Epithelial cell of esophagus (primary cell): Measurements from ENCODE around the gene GABRR1.

Experiments
- DNase-seq: peaks from one replicate; pipeline ENCODE4 v3.0.0; 2010; ENCODE audit warnings: low read depth
- H3K4me3 ChIP-seq: 2 replicates; pipeline ENCODE4 v1.5.1; 2011; ENCODE audit warnings: mild to moderate bottlenecking, low read length, control low read depth
- TF ChIP-seq, protein P1 (sequence below): IDR thresholded peaks from 2 replicates; pipeline ENCODE4 v1.5.1; 2011; ENCODE audit warnings: low read depth, mild to moderate bottlenecking, low read length, control low read depth, inconsistent platforms; ENCODE audit not compliant: insufficient read depth; ENCODE audit errors: missing control alignments

GABRR1 gene

DNA sequence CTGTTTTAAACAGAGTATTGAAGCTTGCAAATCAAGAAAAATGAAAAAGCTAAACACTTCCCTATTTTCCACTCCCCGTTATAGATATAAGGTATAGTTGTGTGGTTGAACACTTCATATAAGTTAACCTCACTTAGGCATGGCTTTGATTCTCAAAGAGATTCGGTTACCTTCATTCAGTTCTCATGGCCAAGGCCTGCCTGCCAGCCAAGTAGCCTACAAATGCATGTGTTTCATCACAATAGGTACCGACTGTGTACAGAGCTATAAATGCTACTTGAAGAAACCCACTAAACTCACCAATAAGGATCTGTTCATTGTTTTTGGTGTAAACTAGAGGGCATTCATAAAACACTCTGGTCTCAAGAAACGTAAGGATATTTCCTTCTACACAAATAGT is 43.5 kb downstream of the GABRR1 start:
- no peak overlapping the region for H3K4me3 ChIP-seq
- TF ChIP-seq, protein P1, sequence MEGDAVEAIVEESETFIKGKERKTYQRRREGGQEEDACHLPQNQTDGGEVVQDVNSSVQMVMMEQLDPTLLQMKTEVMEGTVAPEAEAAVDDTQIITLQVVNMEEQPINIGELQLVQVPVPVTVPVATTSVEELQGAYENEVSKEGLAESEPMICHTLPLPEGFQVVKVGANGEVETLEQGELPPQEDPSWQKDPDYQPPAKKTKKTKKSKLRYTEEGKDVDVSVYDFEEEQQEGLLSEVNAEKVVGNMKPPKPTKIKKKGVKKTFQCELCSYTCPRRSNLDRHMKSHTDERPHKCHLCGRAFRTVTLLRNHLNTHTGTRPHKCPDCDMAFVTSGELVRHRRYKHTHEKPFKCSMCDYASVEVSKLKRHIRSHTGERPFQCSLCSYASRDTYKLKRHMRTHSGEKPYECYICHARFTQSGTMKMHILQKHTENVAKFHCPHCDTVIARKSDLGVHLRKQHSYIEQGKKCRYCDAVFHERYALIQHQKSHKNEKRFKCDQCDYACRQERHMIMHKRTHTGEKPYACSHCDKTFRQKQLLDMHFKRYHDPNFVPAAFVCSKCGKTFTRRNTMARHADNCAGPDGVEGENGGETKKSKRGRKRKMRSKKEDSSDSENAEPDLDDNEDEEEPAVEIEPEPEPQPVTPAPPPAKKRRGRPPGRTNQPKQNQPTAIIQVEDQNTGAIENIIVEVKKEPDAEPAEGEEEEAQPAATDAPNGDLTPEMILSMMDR = no peak
- DNase-seq = no peak

DNA sequence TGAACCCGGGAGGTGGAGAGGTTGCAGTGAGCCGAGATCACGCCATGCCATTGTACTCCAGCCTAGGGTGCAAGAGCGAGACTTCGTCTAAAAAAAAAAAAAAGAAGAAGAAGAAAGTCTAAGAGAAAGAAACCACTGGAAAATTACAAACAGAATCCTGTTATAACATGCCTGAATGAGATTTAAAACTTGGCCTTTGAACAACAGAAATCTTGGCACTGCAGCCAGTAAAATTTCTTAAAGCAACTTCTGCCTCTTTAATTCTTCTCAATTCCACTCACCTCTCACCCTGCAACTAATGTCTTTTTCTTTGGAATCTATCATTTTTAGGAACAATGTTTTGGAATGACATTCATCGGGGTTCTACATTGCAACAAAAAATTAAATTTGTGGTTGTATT is 45.0 kb downstream of the GABRR1 start:
- TF ChIP-seq, protein P1 = no peak
- no peak overlapping the region for H3K4me3 ChIP-seq
- peak; percentile 27 for DNase-seq

DNA sequence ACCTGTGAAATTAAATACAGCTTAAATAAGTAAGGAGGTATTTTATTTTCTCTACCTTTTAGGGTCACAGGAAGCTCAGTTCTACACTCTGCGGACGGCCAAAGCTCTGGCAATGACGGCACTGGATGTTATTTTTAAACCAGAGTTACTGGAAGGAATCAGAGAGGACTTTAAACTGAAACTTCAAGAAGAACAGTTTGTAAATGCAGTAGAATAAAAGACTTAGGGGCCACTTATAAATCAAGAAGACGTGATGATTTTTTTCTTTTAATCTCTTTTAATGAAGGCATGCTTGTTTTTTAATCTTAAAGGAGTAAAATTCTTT is 55.1 kb downstream of the GABRR1 start:
- DNase-seq = no peak
- TF ChIP-seq, protein P1 = no peak
- no peak overlapping the region for H3K4me3 ChIP-seq

DNA sequence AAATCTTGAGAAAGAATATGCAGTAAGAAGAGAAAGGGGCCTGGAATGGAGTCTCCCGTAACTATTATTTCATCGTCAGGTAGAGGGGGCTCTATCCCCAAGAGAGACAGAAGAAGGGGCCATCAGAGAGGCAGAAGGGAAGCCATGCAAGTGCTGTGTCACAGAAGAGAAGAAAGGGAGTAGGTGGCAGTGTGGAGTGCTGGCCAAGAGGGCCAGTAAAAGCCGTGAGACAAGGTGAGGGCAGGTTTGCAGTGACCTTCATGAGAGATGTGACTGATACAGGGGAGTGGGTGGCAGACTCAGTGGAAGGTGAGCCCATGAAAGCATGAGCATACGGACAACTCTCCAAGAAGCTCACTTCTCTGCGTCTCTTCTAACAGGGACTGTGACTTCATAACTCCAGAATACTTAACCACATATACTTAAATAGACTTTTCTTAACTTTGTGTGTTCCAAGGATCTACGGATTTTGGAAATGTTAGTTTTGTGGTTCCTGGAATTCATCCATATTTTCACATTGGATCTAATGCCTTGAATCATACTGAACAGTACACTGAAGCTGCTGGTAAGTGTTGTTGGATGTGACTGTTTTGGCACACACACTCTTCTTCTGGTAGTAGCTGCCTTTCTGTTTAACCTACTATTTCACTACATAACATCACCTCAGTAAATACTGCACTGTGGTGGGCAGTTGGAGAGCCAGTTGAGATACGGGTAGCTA is 55.7 kb downstream of the GABRR1 start:
- no peak for DNase-seq
- TF ChIP-seq, protein P1 = no peak
- no peak overlapping the region for H3K4me3 ChIP-seq

DNA sequence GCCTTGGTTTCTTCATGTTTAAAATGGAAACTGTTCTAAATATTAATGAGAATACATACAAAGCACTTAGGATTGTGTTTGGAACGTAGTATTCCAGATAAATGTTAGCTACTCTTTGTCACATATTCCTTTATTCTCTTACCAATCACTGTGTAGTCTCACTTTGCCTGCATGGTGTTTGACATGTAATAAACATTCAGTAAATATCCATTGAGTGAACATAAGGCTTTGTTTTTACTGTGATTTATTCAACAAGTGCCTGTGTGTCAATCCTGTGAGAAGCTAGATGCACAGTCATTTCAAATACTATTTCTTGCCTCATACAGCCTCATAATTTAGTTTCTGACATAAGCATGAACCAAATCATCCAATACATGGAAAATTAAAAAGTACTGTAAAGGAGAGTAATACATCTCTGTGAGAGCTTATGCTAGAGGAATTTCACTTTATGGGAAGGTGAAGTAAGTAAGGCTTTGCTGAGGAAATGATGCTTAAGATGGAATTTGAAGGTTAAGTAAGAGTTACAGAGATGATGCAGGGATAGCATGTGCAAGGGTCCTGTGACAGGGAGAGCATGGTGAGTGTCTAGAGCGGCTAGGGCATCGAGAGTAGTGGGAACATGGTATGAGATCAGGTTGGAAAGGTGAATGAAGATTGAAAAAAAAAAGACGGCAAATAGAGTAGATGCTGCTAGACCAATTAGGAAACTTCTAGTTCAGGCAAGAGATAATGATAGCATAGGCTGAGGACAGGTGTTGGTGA is 56.6 kb downstream of the GABRR1 start:
- H3K4me3 ChIP-seq = no peak overlapping the region
- no peak for DNase-seq
- TF ChIP-seq, protein P1 = no peak

DNA sequence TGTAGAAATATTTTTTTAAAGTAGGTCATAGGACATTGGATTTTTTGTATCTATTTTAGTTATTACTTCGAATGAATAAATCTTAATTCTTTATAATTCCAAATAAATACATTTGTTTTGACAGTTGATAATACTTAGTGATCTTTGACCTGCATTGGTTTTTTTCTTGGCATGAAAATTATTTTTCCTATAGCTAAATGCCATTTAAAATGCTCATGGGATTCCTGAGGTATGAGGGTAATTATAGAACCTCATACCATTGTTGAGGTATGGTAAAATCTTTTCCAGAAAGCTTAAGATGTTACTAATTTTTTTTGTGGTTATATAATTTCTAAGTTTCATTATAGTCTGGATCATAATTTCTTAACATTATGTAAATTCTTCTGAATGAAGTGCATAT is 63.0 kb downstream of the GABRR1 start:
- TF ChIP-seq, protein P1 = no peak
- DNase-seq = no peak
- H3K4me3 ChIP-seq = no peak overlapping the region

DNA sequence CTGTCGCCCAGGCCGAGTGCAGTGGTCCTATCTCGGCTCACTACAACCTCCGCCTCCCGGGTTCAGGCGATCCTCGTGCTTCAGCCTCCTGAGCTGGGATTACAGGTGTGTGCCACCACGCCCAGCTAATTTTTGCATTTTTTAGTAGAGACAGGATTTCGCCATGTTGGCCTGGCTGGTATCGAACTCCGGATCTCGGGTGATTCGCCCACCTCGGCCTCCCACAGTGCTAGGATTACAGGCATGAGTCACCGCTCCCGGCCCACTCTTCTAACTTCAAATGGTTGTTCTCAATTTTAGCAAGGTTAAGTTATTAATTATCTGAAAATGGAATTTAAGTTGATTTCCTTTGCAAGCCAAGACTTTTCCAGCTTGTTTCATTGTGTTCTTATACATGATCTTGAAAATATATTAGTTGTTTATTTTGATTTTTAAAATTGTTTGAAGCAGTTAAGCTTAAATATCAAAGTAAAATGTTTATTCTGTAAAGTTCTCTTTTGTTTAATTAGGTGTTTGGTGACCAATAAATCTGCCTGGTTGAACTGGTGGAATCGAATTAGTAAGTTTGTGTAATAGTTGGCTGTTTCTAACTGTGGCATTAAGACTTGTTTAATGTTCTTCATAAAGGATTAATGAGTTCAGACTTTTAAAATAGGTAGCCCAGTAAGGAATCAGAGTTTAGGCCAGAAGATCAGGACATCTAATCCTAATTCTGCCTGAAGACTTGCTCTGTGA is 69.0 kb downstream of the GABRR1 start:
- TF ChIP-seq, protein P1 = no peak
- no peak overlapping the region for H3K4me3 ChIP-seq
- no peak for DNase-seq
